IPS-20b (cell line): ENCODE measurements around the gene HMGCS2.

ENCODE experiments used
- H3K27ac ChIP-seq: one replicate; pipeline ENCODE4 v1.5.1; 2013; ENCODE audit warnings: low read length
- H3K27me3 ChIP-seq: 2 replicates; pipeline ENCODE4 v1.6.1; 2013; ENCODE audit warnings: mild to moderate bottlenecking, low read length, inconsistent platforms; ENCODE audit not compliant: insufficient read depth
- H3K36me3 ChIP-seq: 2 replicates; pipeline ENCODE4 v1.6.1; 2013; ENCODE audit warnings: low read depth, mild to moderate bottlenecking, inconsistent platforms, low read length, moderate library complexity; ENCODE audit not compliant: insufficient read depth
- H3K4me1 ChIP-seq: 2 replicates; pipeline ENCODE4 v1.6.1; 2013; ENCODE audit warnings: mild to moderate bottlenecking, control low read depth, inconsistent platforms, low read length, moderate library complexity; ENCODE audit not compliant: insufficient read depth
- H3K4me3 ChIP-seq: 2 replicates; pipeline ENCODE4 v1.5.1; 2013; ENCODE audit warnings: mild to moderate bottlenecking, low read length, inconsistent platforms
- H3K9ac ChIP-seq: 2 replicates; pipeline ENCODE4 v1.6.1; 2013; ENCODE audit warnings: low read depth, mild to moderate bottlenecking, inconsistent platforms, low read length, moderate library complexity
- H3K9me3 ChIP-seq: 2 replicates; pipeline ENCODE4 v1.6.1; 2013; ENCODE audit warnings: mild to moderate bottlenecking, low read depth, low read length, inconsistent platforms; ENCODE audit not compliant: insufficient read depth

The HMGCS2 gene

DNA sequence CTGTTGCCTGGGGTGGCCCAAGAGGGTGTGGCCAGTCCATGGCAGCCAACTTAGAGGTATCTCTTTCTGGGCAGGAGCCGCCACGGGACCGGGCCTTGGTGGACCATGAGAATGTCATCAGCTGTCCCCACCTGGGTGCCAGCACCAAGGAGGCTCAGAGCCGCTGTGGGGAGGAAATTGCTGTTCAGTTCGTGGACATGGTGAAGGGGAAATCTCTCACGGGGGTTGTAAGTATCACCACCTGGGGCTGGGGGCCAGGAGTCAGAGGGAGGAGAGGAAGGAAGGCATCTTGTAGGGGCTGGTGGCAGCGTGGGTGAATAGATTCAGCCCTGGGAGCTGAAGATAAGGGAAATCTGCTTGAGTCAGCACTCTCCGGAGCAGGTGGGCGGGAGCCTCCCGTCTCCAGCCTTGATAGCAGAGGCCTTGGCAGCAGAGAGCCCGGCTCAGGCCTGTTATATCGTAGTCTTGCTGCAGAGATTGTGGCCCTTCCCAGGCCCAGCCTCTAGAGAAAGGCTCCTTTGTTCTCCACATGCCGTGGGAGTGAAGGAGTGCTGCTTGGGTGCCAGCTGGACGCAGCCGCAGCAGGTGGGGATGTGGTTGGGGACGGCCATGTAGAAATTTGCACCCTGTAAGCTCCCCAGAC is 31.5 kb downstream of the HMGCS2 start:
- Histone ChIP-seq H3K27me3 (no peaks in the 10 kb centered on the region), H3K27ac (no peak overlapping the region), H3K9me3 (no peaks in the 10 kb centered on the region), H3K9ac (no peak overlapping the region), H3K4me1 (no peaks in the 10 kb centered on the region), H3K4me3 (no peak overlapping the region), H3K36me3 (peaks cover 100% of the 10 kb centered on the region)

DNA sequence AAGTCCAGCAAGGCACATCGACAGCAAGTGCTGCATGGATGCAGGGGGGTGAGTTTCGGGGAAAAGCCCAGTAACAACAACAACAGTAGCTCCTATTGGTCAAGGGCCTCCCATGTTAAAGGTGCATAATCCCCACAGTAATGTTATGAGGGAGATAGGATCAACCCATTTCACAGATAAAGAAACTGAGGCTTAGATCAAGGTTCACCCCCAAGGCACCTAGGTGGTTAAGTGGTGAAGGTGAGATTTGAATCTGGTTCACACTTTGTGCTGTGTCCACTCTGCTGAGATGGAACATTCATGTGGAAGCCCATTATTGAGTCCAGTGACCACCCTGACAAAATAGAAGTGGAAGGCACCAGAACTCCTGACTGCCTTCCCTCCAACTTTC is 32.1 kb downstream of the HMGCS2 start:
- Histone ChIP-seq H3K4me3 (no peak overlapping the region), H3K27me3 (no peaks in the 10 kb centered on the region), H3K9ac (no peak overlapping the region), H3K36me3 (peaks cover 100% of the 10 kb centered on the region), H3K27ac (no peak overlapping the region), H3K4me1 (no peaks in the 10 kb centered on the region), H3K9me3 (no peaks in the 10 kb centered on the region)

DNA sequence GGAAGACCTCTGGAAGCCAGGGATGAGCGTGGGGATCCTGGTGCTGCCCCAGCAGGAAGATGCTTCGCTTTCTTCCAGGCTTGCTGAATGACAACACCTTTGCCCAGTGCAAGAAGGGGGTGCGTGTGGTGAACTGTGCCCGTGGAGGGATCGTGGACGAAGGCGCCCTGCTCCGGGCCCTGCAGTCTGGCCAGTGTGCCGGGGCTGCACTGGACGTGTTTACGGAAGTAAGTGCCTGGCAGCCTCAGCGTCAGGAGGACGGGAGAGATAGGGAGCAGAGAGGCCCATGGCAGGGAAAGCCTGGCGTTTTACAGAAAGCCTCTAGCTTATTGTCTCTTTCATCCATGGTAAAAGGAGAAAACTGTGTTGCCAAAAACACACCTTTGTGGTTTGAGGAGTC is 33.5 kb downstream of the HMGCS2 start:
- H3K9ac ChIP-seq, result no peak overlapping the region
- no peaks in the 10 kb centered on the region for H3K9me3 ChIP-seq
- no peaks in the 10 kb centered on the region for H3K27me3 ChIP-seq
- no peak overlapping the region for H3K4me3 ChIP-seq
- no peaks in the 10 kb centered on the region for H3K4me1 ChIP-seq
- no peak overlapping the region for H3K27ac ChIP-seq
- H3K36me3 ChIP-seq, result peaks cover 100% of the 10 kb centered on the region

DNA sequence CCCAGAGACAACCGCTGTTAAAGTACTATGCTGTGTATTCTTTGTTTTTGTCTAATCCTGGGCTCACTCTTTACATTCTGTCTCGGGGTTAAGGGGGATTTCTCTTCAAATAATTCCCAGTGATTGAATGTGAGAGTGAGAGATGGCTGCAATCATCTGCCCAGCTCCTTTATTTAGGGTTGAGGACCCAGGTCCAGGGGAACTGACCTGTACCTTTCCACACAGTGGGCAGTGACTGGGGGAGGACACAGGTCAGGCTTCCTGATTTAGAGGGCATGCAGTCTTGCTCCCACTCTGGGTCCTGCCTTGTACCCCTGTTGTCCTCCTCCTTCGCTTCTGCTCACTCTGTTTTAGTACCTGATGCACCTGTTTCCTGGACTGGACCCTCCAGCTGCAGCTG is 35.0 kb downstream of the HMGCS2 start:
- Histone ChIP-seq H3K36me3 (peaks cover 100% of the 10 kb centered on the region), H3K4me1 (no peaks in the 10 kb centered on the region), H3K4me3 (no peak overlapping the region), H3K9me3 (no peaks in the 10 kb centered on the region), H3K9ac (no peak overlapping the region), H3K27ac (no peak overlapping the region), H3K27me3 (no peaks in the 10 kb centered on the region)

DNA sequence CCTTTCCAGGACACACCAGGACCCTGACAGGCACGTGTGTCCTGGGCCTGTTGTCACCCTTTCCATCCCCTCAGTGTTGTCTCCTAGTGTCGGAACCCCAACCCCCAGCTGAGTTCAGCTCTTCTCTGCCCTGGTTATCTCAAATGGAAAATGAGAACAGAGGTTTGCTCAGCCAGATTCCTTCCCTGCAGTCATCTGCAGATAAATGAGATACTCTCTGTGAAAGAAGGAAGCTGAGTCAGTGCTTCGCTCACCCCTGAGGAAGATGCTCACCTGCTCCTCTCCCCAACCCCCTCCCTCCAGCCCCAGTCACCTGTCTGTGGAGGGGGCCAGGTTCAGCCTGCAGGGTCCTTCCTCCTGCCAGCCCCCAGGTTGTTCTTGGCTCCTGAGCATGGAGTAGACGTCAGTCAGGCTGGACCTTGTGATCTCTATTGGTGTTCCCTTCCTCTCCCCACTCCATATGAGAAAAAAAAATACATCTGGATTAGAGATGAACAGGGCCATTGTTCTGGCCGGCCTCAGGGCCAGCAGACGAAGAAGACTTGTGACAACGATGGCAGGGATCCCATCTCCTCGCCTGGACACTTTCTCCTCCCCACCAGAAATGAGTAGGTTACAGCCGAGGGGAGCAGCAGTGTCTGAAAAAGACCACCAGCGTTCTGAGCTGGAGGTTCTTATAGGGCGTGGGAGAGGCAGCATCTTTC is 36.1 kb downstream of the HMGCS2 start:
- Histone ChIP-seq H3K4me3 (no peak overlapping the region), H3K27me3 (no peaks in the 10 kb centered on the region), H3K4me1 (no peaks in the 10 kb centered on the region), H3K27ac (no peak overlapping the region), H3K36me3 (peaks cover 100% of the 10 kb centered on the region), H3K9ac (no peak overlapping the region), H3K9me3 (no peaks in the 10 kb centered on the region)

DNA sequence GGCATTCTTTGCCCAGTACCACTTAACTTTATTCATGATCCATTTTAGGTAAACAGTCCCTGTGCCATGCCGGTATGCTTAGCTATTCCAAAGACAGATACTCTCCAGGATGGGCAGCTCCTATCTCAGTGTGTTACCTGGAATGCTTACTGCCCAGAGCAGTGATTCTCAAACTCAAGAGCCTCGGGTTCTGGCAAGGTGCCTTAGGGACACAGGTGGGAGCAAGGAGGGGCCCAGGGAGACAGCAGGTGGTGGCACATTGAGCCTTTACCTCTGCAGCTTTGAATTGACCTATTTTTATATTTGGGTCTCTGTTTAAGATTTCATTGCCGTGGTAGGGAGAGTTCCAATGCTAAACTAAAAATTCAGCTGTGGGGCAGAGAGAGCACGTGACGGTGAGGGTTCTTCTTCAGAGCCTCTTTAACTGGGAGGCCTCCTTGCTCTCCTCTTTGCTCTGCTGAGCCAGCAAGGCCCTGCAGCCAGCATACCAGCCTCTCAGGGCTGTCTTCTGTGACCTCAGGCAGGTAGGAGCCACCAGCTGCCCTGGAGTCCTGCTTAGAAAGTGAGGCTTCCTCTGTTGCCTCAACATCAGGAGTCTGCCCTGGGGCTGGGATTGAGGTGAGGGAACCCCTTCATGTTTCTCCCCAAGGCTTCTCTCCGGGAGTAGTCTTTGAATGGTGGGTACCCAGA is 36.8 kb downstream of the HMGCS2 start:
- no peak overlapping the region for H3K4me3 ChIP-seq

DNA sequence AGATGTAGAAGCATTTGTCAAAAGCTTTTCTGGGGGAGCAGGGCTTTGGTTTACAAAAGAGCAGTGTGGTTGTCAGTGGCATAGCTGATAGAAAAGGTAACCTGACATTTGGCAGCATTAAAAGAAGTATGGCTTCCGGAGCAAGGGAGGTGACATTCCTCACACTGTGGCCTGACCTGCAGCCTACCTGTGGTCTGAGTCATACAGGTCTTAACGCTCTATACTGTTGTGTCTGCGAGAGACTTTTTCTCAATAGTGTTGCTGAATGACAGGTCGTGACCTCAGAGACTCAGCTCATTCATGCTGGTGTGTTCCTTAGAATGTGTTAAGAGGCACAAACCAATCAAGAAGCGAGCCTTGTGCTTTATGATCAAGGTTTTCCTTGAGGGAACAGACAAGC is 37.6 kb downstream of the HMGCS2 start:
- H3K9me3 ChIP-seq, result no peaks in the 10 kb centered on the region
- no peak overlapping the region for H3K27ac ChIP-seq
- H3K36me3 ChIP-seq, result peaks cover 99% of the 10 kb centered on the region
- H3K4me3 ChIP-seq, result no peak overlapping the region
- no peaks in the 10 kb centered on the region for H3K4me1 ChIP-seq
- no peaks in the 10 kb centered on the region for H3K27me3 ChIP-seq
- H3K9ac ChIP-seq, result no peak overlapping the region

More for the DNA sequence above, 36.8 kb downstream of the HMGCS2 start:
- no peaks in the 10 kb centered on the region for H3K4me1 ChIP-seq
- no peaks in the 10 kb centered on the region for H3K27me3 ChIP-seq
- no peaks in the 10 kb centered on the region for H3K9me3 ChIP-seq
- no peak overlapping the region for H3K27ac ChIP-seq
- H3K9ac ChIP-seq, result no peak overlapping the region
- peaks cover 99% of the 10 kb centered on the region for H3K36me3 ChIP-seq

DNA sequence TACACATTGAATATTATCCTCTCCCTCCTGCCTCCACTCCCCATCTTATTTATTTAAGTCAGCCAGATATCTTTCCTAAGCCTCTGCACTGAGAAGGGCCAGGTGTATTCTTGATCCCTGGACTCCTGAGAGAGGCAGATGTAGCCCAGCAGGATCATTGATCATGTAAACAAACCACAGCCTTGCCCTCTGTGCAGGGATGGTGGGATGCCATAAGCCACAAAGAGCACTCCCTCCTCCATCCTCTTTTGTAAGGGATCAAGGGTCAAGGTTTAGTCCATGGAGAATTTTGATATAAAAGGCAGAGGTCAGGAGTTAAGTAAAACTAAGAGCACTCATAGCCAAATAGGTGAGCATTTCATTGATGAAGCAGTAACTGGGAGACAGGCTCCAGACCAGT is 39.7 kb downstream of the HMGCS2 start:
- Histone ChIP-seq H3K27me3 (no peaks in the 10 kb centered on the region), H3K4me3 (no peak overlapping the region), H3K9ac (no peak overlapping the region), H3K4me1 (no peaks in the 10 kb centered on the region), H3K27ac (no peak overlapping the region), H3K36me3 (peaks cover 99% of the 10 kb centered on the region), H3K9me3 (no peaks in the 10 kb centered on the region)

DNA sequence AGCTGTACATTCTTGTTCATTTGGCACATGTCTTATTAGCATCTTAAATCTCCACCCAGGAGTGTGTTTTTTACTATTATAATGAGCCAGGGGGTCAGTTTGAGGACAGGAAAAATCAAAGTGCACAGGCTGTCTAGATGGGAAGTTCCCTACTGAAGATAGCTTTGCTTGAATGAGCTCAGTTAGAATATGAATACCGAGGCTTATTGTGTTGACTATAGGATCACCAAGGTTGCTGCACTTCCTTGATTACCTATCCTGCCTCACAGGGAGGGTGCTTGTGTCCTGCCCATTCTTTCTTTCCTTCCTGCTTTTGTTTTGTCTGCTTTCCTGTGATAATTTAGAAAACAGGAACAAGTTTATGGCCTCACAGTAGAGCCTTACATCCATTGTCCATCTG is 40.7 kb downstream of the HMGCS2 start:
- Histone ChIP-seq H3K4me3 (no peak overlapping the region), H3K36me3 (peaks cover 99% of the 10 kb centered on the region), H3K9ac (no peak overlapping the region), H3K9me3 (no peaks in the 10 kb centered on the region), H3K27ac (no peak overlapping the region), H3K4me1 (no peaks in the 10 kb centered on the region), H3K27me3 (no peaks in the 10 kb centered on the region)

DNA sequence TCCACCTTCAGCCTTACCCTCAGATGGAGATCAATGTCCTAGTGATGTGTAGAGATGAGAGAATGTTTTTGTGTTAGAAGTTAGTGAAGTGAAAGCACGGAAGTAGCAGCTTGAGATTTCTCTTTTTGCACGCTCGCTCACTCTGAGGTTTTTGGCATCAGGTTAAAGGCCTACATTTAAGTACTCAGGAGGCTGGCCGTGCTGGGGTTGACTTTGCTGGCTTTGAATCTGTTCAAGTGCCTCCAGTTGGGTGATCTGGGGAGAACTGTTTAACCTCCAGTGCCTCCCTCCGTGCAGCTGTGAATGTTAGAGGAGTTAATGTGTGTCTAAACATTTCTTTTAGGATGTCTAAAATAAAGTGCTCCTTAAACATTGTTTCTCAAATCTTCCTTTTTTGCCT is 43.1 kb downstream of the HMGCS2 start:
- no peak overlapping the region for H3K9ac ChIP-seq
- H3K27ac ChIP-seq, result no peak overlapping the region
- peaks cover 99% of the 10 kb centered on the region for H3K36me3 ChIP-seq
- no peaks in the 10 kb centered on the region for H3K27me3 ChIP-seq
- H3K9me3 ChIP-seq, result no peaks in the 10 kb centered on the region
- no peak overlapping the region for H3K4me3 ChIP-seq
- no peaks in the 10 kb centered on the region for H3K4me1 ChIP-seq

DNA sequence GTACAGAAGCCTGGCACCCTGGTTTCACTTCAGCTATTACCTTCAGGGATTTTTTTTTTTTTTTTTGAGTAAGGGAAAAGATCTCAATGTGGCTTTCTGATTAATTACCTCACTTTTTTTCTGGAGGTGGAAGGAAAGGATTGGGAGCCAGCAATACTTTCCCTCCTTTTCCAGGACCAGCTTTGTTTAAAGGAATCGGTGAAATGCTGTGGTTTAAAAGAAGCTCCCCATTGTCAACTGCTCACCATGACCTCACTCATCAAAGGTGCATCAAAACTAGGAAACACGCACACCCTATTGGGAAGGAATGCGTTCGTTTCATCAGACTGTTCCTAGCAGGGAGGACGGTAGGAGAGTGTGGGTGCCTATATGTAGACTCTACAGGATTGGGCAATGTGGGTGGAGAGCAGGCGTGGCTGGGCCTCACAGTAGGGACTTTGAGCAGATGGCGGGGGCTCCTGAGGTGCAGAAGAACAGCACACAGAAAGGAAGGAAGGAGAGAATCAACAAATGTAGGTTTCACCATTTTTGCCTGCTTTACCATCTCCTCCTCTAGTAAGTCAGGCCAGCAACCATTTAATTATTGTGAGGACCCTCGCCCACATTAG is 44.0 kb downstream of the HMGCS2 start:
- no peaks in the 10 kb centered on the region for H3K9me3 ChIP-seq
- H3K4me1 ChIP-seq, result no peaks in the 10 kb centered on the region
- no peak overlapping the region for H3K27ac ChIP-seq
- no peak overlapping the region for H3K9ac ChIP-seq
- no peak overlapping the region for H3K4me3 ChIP-seq
- H3K36me3 ChIP-seq, result peaks cover 99% of the 10 kb centered on the region
- H3K27me3 ChIP-seq, result no peaks in the 10 kb centered on the region

DNA sequence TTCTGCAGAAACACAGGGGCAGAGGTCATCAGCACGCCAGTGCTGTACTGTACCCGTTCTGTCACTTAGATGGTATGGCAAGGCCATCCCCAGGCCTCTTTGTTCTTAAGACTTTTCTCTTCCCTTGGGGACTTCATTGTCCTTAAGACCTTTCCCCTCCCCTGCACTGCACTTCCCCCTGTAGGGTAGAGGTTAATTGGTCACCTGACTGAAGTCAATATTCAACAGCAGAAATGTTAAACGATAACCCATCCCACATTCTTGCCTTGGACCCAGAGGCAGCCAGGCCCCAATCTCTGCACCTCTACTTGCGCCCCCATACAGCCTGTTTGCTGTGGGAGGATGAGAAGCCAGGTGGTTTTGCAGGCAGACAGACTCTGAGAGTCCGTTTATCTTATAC is 46.8 kb downstream of the HMGCS2 start:
- Histone ChIP-seq H3K27me3 (no peaks in the 10 kb centered on the region), H3K9me3 (no peaks in the 10 kb centered on the region), H3K9ac (no peak overlapping the region), H3K27ac (no peak overlapping the region), H3K36me3 (peaks cover 80% of the 10 kb centered on the region), H3K4me3 (no peak overlapping the region), H3K4me1 (no peaks in the 10 kb centered on the region)
